IPS DF 19.7 (cell line): ENCODE data around the gene MYL9.
"Not testable (repeated sequence)": the region's sequence is repeated elsewhere in the genome, so short reads cannot be mapped to it uniquely, and the experiment has no call there.

Experiments used
- DNase-seq: peaks from one replicate; pipeline ENCODE4 v3.0.0-alpha.2; 2013; ENCODE audit warnings: low read depth, low spot score

Gene MYL9

GRCh38 chr20:36541227-36541767, at the start of gene MYL9:
Gene MYL9, plus strand, starts transcription at chr20:36541519. Its CDS starts 3,366 bp downstream, at chr20:36544885.
- no peak for DNase-seq

- DNase-seq, result no peak
Measured at GRCh38 chr20:36491901-36492617, 49.3 kb upstream of the MYL9 start.

GRCh38 chr20:36493051-36493800, 48.1 kb upstream of the MYL9 start:
- DNase-seq, result peak; percentile 12

DNA sequence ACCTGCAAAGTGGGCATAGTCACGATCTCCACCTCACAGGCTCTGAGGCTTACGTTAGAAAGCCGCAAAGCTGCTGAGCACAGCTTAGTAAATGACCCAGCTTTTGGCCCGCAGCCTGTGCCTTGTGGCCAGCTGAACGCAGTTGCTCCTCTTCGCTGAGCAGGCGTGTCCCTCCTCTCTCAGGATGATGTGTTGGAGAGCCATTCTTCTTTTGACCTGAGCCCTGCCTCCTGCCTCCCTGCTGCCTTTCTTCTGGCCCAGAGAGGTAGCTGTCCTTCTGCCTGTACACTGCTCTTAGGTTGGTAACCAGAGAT, 47.6 kb upstream of the MYL9 start:
- no peak for DNase-seq

- DNase-seq, result no peak
Measured at GRCh38 chr20:36496707-36497669, 44.3 kb upstream of the MYL9 start.

DNA sequence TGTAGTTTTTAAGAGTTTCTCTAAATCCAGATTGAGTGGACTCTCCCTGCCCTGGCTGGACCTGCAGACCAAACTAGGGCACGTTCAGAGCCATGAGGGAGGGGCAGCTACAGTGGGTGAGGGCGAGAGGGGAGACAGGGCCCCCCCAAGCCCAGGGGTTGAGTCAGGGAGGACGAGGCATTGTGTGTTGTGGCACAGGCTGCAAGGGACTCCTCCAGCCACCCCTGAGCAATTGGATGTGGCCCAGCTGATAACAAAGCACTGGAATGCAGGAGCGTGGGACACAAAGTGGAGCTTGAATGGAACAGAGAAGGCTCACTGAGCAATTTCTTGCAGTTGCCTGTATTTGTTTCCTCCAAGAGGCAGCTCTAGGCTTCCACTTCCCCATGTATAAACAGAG, 43.5 kb upstream of the MYL9 start:
- DNase-seq, result no peak

DNA sequence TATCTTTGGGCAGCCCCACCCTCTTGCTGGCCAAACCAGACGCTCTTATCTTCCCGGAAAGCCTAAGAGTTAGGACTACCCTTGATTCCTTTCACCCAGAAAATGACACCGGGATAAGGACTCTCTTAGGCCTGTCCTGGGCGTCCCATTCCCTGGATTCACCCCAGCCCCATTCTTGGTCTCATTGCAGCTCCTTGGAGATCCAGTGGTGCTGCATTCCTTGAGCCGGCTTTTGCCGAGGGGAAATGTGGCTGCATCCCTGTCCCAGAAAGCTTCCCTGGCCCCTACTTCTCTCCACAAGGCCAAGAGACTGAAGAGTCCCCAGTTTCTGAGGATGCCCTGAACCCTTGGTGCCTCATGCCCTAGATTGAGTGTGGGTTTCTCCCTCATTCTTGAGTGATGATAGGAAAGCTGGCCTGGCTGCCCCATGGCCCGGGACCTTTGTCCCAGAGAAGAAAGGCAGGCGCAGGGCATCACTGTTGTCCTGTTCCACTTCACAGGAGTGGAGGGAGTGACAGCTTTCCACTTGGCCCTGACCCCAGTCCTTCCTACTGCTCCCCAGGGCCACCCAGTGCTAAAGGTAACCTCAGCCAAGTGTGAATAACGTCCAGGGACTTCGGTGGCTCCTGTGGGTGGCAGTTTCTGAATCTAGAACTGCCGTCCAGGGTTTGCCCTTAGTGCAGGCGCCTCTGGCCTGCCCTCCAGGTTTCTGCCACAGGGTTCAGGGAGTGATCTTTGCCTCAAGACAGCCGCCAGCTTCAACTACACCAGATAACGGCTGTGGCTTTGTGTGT, 42.7 kb upstream of the MYL9 start:
- no peak for DNase-seq

DNA sequence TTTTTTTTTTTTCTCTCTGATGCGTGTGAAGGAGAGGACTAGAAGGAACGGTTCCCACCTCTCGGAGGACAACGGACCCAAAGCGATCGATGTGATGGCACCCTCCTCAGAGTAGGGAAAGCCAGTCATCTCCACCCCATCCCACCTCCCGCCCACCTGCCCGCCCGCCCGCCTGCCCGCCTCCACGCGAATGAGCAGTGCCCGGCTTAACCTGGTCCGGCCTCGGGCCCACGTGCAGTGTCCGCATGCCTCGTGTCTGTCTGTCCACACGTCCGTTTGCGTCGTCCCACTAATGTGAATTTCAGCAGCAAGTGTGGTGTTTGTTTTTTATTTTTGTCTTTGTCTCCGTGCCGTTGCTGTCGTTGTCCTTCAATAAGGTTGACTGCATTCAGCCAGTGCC, 42.1 kb upstream of the MYL9 start:
- no peak for DNase-seq

- DNase-seq, result no peak
Measured at GRCh38 chr20:36499723-36500501, 41.4 kb upstream of the MYL9 start.

DNA sequence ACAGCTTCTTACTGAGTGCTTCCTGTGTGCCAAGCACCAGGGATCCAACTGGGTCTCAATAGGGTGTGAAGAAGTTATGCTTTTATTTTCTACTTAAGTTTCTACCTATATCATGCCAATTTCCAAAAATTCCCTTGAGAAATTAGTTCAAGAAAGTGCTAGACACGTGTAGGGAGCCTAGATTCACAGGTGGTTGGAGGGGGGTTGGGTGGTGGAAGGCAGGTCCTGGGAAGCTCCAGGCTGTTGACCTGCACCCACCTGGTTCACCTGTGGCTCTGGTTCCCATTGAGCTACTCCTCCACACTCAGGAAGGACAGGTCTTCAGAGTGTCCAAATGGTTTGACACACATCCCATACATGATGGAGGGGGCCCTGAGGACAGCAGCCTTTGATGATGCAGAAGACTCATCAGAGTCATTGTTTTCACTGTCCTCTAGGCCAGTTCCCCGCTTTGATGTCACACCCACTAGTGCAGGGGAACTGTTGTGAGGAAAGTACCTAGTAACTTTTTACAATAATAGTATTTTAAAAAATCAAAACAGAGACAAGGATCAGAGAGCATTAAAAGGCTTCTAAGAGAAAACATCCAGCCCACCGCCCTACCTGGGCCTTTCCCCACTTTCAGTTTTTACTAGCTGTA, 39.8 kb upstream of the MYL9 start:
- no peak for DNase-seq

- DNase-seq, result no peak
Measured at GRCh38 chr20:36504295-36504694, 37.0 kb upstream of the MYL9 start.

DNA sequence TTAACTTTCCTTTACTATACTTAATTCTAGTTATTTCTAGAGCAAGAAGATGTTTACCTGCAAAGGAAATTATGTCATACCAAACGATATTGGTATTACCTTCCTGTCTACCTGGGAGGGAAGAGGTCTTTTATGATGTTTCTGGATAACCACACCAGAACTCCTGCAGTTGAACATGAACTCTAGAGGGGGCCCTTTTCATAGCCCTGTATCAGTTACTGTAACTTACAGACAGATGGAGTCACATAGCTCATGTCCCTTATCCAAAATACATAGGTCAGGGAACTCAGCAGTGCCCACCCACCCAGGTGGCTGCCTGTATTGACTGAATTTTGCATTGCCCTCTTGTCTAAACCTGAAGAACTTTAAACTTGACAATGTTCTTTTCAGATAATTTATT, 35.1 kb upstream of the MYL9 start:
- DNase-seq, result no peak

DNA sequence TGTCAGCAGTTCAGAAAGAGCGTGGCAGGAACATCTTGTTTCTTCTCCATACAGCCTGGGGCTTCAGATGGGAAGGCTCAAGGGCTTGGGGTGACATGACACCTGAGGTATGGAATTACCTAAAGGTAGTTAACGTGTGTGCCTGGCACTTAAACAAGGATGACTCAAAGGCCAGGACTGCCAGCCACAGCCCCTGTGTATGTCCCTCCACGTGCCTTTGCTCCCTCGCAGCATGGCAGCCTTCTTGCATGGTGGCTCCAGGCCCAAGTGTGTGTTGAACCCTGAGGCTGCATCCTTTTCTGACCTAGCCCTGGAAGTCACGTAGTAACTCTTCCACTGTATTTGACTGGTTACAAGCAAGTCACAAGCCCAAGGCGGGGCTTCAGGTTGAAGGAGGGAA, 33.6 kb upstream of the MYL9 start:
- DNase-seq, result no peak

DNA sequence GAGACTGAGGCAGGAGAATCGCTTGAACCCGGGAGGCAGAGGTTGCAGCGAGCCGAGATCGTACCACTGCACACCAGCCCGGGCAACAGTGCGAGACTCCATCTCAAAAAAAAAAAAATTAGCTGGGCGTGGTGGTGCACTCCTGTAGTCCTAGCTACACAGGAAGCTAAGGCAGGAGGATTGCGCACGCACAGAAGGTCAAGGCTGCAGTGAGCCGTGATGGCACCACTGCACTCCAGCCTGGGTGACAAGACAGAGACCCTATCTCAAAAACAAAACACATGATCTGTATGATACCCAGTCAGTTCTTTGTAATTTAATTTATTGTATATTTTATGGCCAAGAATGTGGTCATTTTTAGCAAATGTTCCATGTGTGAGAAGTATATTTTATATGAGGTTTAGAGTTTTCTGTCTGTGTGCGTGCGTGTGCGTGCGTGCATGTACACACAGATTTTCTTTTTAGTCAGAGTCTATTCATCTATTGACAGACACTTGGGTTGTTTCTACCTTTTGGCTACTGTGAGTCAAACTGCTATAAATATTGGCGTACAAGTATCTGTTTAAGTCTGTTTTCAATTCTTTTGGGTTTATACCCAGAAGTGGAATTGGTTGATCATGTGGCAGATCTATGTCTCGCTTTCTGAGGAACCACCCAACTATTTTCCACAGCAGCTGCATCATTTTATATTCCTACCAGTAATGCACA, 22.2 kb upstream of the MYL9 start:
- DNase-seq, result no peak

DNA sequence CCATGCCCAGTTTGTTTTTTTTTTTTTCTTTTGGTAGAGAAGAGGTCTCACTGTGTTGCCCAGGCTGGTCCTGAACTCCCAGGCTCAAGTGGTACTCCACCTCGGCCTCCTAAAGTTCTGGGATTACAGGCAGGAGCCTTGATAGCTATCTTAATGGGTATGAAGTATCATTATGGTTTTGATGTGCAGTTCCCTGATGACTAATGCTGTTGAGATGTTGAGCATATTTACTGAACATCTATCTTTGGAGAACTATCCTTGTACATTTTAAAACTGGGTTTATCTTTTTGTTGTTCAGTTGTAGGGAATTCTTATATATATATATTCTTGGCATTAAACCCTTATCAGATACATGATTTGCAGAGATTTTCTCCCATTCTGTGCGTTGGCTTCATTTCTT, 21.4 kb upstream of the MYL9 start:
- DNase-seq, result no peak

DNA sequence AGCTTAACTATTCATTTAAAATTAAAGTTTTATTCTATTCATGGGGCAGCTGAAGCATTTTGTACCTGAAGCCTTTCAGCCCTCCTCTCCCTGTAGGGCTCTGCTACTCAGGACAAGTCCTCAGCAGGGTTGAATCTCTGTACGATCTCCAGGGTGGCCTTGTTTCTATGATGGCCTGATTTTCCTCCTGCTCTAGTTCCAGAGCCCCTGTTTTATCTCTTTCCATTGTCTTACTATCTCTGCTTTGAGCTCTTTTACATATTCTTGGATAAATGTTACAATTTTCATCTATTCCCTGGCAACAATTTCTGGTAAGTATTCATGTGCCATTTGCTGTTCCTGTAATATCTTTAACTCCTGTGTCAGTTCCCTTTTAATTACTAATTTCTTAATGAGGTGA, 19.8 kb upstream of the MYL9 start:
- no peak for DNase-seq

- not testable (repeated sequence) for DNase-seq
Measured at GRCh38 chr20:36522412-36522811, 18.9 kb upstream of the MYL9 start.

DNA sequence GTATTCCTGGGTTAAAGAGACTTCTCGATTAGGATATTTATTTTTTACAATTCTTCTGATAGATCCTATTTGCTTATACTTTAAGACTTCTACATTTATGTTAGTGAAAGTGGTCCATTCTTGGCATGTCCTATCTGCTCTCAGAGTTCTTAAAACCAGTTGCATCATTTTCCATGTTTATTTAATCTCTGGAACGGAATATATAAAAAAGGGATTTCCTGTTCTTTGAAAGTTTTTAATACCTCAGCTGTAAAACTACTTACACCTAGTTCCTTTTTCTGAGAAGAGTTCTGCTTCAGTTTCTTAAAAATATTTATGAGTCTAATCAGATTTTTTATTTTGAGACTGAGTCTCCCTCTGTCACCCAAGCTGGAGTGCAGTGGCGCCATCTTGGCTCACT, 18.0 kb upstream of the MYL9 start:
- no peak for DNase-seq

GRCh38 chr20:36525620-36526365, 15.5 kb upstream of the MYL9 start:
- DNase-seq, result no peak
